ENCODE data around the gene BCAT1.

Gene BCAT1

DNA sequence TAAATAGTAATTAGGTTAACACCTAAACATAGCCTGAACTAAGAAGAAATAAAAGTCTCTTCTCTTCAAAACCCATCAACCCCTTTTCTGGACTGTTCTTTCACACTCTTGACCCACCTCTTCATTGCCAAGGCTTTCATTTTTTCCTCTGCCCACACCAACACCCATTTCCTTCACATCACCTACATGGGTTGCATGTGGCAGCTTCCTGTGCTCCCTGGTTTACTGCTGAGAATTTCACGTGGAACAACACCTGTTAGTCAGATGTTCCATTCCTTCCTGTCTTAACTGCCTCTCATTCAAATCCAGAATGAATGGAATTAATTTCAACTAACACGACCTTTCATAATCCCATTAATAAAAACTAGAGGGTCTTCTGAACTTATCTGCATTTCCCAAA, 157.3 kb downstream of the BCAT1 start:
- no peak for TF ChIP-seq CTCF (IDR thresholded peaks at IDR 0.05)
- H3K27ac ChIP-seq, result no peak overlapping the region
- H3K9me3 ChIP-seq, result no peaks in the 10 kb centered on the region
- H3K4me3 ChIP-seq (ENCODE audit: low read depth in 1 of 2, low read length in 1 of 2), result no peak overlapping the region
- no peaks in the 10 kb centered on the region for H3K27me3 ChIP-seq
- peaks cover 5% of the 10 kb centered on the region in 2 experiments for H3K4me1 ChIP-seq (ENCODE audit: control insufficient read depth in 1 of 2, insufficient read depth in 1 of 2, low read depth in 1 of 2, low read length in 1 of 2)
- no peaks in the 10 kb centered on the region for H3K36me3 ChIP-seq

DNA sequence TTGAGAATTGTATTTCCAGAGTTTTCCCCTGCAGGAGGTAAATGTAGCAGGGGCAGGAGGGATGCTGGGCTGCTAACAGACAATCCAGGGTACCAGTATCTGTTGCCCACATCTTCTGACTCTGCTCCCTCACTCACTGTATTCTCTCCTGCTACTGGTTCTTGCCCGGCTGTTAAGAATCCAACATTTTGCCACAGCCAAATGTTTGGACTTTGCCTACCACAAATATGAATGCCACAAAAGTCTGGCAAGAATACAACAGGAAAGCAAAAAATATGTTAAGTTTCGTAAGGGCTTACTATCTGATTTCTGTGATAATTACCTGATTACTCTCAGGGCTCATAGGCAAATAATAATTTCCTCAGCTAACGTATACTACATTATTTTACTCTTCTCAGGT, 160.0 kb downstream of the BCAT1 start:
- H3K36me3 ChIP-seq, result no peaks in the 10 kb centered on the region
- H3K27ac ChIP-seq, result no peak overlapping the region
- no peaks in the 10 kb centered on the region for H3K4me1 ChIP-seq (ENCODE audit: control insufficient read depth in 1 of 2, insufficient read depth in 1 of 2, low read depth in 1 of 2, low read length in 1 of 2)
- no peak for TF ChIP-seq CTCF (IDR thresholded peaks at IDR 0.05)
- H3K4me3 ChIP-seq (ENCODE audit: low read depth in 1 of 2, low read length in 1 of 2), result no peak overlapping the region
- no peaks in the 10 kb centered on the region for H3K27me3 ChIP-seq
- no peaks in the 10 kb centered on the region for H3K9me3 ChIP-seq

GRCh38 chr12:24780697-24781368, 168.1 kb downstream of the BCAT1 start:
- no peaks in the 10 kb centered on the region for H3K4me1 ChIP-seq (ENCODE audit: control insufficient read depth in 1 of 2, insufficient read depth in 1 of 2, low read depth in 1 of 2, low read length in 1 of 2)
- H3K36me3 ChIP-seq, result no peaks in the 10 kb centered on the region
- TF ChIP-seq CTCF (IDR thresholded peaks at IDR 0.05), result no peak
- no peak overlapping the region for H3K27ac ChIP-seq
- no peak overlapping the region for H3K4me3 ChIP-seq (ENCODE audit: low read depth in 1 of 2, low read length in 1 of 2)
- no peaks in the 10 kb centered on the region for H3K9me3 ChIP-seq
- H3K27me3 ChIP-seq, result no peaks in the 10 kb centered on the region

- H3K27ac ChIP-seq, result no peak overlapping the region
- no peak overlapping the region for H3K4me3 ChIP-seq (ENCODE audit: low read depth in 1 of 2, low read length in 1 of 2)
- no peaks in the 10 kb centered on the region for H3K4me1 ChIP-seq (ENCODE audit: control insufficient read depth in 1 of 2, insufficient read depth in 1 of 2, low read depth in 1 of 2, low read length in 1 of 2)
Measured at GRCh38 chr12:24778486-24779304, 170.2 kb downstream of the BCAT1 start.

GRCh38 chr12:24777359-24777758, 171.5 kb downstream of the BCAT1 start:
- no peaks in the 10 kb centered on the region for H3K36me3 ChIP-seq
- H3K27me3 ChIP-seq, result no peaks in the 10 kb centered on the region
- H3K4me3 ChIP-seq (ENCODE audit: low read depth in 1 of 2, low read length in 1 of 2), result no peak overlapping the region
- H3K27ac ChIP-seq, result no peak overlapping the region
- H3K9me3 ChIP-seq, result no peaks in the 10 kb centered on the region
- no peaks in the 10 kb centered on the region for H3K4me1 ChIP-seq (ENCODE audit: control insufficient read depth in 1 of 2, insufficient read depth in 1 of 2, low read depth in 1 of 2, low read length in 1 of 2)
- TF ChIP-seq CTCF (IDR thresholded peaks at IDR 0.05), result no peak

More at GRCh38 chr12:24778486-24779304, 170.2 kb downstream of the BCAT1 start:
- H3K36me3 ChIP-seq, result no peaks in the 10 kb centered on the region
- no peaks in the 10 kb centered on the region for H3K9me3 ChIP-seq
- H3K27me3 ChIP-seq, result no peaks in the 10 kb centered on the region
- no peak for TF ChIP-seq CTCF (IDR thresholded peaks at IDR 0.05)

All from neutrophil (primary cell).